ENCODE measurements around the gene DLX6.

Gene DLX6

GRCh38 chr7:97039374-97040065 is 34.2 kb downstream of the DLX6 start:
- Histone ChIP-seq H3K9ac (ENCODE audit: low read length) (no peak overlapping the region), H3K9me3 (ENCODE audit: control insufficient read depth, low read length) (no peaks in the 10 kb centered on the region), H3K4me3 (ENCODE audit: low read length) (no peak overlapping the region), H3K4me1 (ENCODE audit: control insufficient read depth, insufficient read depth, low read length) (no peaks in the 10 kb centered on the region), H3K27me3 (replicated peaks; ENCODE audit: control insufficient read depth, insufficient read depth, low read length) (peaks cover 4% of the 10 kb centered on the region), H3K36me3 (ENCODE audit: control insufficient read depth, insufficient read depth, low read length, severe bottlenecking) (no peaks in the 10 kb centered on the region)
- DNase-seq (ENCODE audit: low read depth) = no peak

- H3K4me1 ChIP-seq (ENCODE audit: control insufficient read depth, insufficient read depth, low read length) = no peaks in the 10 kb centered on the region
- no peak for DNase-seq (ENCODE audit: low read depth)
- H3K27me3 ChIP-seq (replicated peaks; ENCODE audit: control insufficient read depth, insufficient read depth, low read length) = peaks cover 4% of the 10 kb centered on the region
- H3K36me3 ChIP-seq (ENCODE audit: control insufficient read depth, insufficient read depth, low read length, severe bottlenecking) = no peaks in the 10 kb centered on the region
- H3K9ac ChIP-seq (ENCODE audit: low read length) = no peak overlapping the region
- H3K9me3 ChIP-seq (ENCODE audit: control insufficient read depth, low read length) = no peaks in the 10 kb centered on the region
- H3K4me3 ChIP-seq (ENCODE audit: low read length) = no peak overlapping the region
Measured at GRCh38 chr7:97043281-97043680, 37.9 kb downstream of the DLX6 start.

Data from adipocyte (in vitro differentiated cells).